K562 (cell line): ENCODE results near the gene PCDHB2. TPM values are rescaled to one million over a fixed set of nuclear protein-coding genes. Genes with fewer than 3 reads are reported as not detected.
"Not testable (repeated sequence)": the region's sequence is repeated elsewhere in the genome, so short reads cannot be mapped to it uniquely, and the experiment has no call there.

ENCODE experiments used
- ATAC-seq: fragments of 200-7000 bp; cut with Tn5 transposase; 3 replicates; pipeline ENCODE4 v1.9.1; 2020; ENCODE audit warnings: moderate library complexity
- BruUV-seq: library from RNA; stranded (reverse); fragments of 400-500 nt; replicated peaks from 2 replicates; lab custom pipeline; 2021; lab: Mats Ljungman, UMichigan
- CTCF ChIA-PET: fragments of 300-600 bp; formaldehyde crosslinking; extraction: SDS; loops from one replicate; lab custom pipeline; 2021; ENCODE audit warnings: low intra/inter-chr PET ratio; lab: Yijun Ruan, JAX
- POLR2A ChIA-PET: fragments of 300-600, 350-650 bp; sonication (Branson Sonifier 250); formaldehyde crosslinking; extraction: SDS; loops from one replicate; lab custom pipeline; 2021; ENCODE audit warnings: antibody characterized with exemption, inconsistent platforms; lab: Yijun Ruan, JAX
- DNase-seq, 4 experiments: peaks; one replicate each; pipeline versions ENCODE4 v3.0.0 to v3.0.0-alpha.2; 2011 to 2018; ENCODE audit warnings: low spot score in 3 of 4, mixed read lengths in 3 of 4; ENCODE audit errors: extremely low read depth in 1 of 4
- FAIRE-seq: peaks from 2 replicates; lab custom pipeline; 2011; peaks lifted over from hg19 to GRCh38; lab: Jason Lieb, UNC
- H2AFZ ChIP-seq: 2 replicates; pipeline ENCODE4 v1.6.0; 2011; ENCODE audit warnings: low read depth, low read length, control low read depth, inconsistent platforms
- H3K27ac ChIP-seq: fragments of 200-600 bp; 3 replicates; pipeline ENCODE4 v1.8.0; 2011; ENCODE audit warnings: low read depth, mild to moderate bottlenecking, control low read depth, inconsistent platforms, low read length, moderate library complexity, mixed read lengths; ENCODE audit errors: extremely low read depth
- H3K27me3 ChIP-seq, 2 experiments: fragments of 300-600 bp in 1 of 2; 2 replicates in 1 of 2; 3 replicates in 1 of 2; pipeline versions ENCODE4 v1.6.0 to v1.8.0; 2011; ENCODE audit warnings: inconsistent platforms in 2 of 2, low read length in 2 of 2, mild to moderate bottlenecking in 1 of 2, mixed read lengths in 1 of 2, moderate library complexity in 1 of 2; ENCODE audit not compliant: control insufficient read depth in 2 of 2, insufficient read depth in 2 of 2
- H3K36me3 ChIP-seq: fragments of 300-600 bp; 3 replicates; pipeline ENCODE4 v1.8.0; 2011; ENCODE audit warnings: mild to moderate bottlenecking, low read length, inconsistent platforms; ENCODE audit not compliant: control insufficient read depth, insufficient read depth
- H3K4me1 ChIP-seq, 2 experiments: fragments of 200-600 bp in 1 of 2; replicated peaks in 1 of 2; 2 replicates in 1 of 2; 3 replicates in 1 of 2; pipeline versions ENCODE4 v1.5.1 to v1.8.0; 2011; ENCODE audit warnings: inconsistent platforms in 2 of 2, low read length in 2 of 2, mild to moderate bottlenecking in 1 of 2, mixed read lengths in 1 of 2, moderate library complexity in 1 of 2; ENCODE audit not compliant: control insufficient read depth in 2 of 2, insufficient read depth in 2 of 2
- H3K4me2 ChIP-seq: 2 replicates; pipeline ENCODE4 v1.6.1; 2011; ENCODE audit warnings: low read length, control low read depth, inconsistent platforms, mixed read lengths; ENCODE audit not compliant: insufficient read depth
- H3K4me3 ChIP-seq: fragments of 200-600 bp; sonication (generic), shearing (Covaris generic); 2 replicates; pipeline ENCODE4 v1.5.1; 2016; ENCODE audit warnings: control low read depth, inconsistent platforms
- H3K79me2 ChIP-seq: fragments of 200-600 bp; 3 replicates; pipeline ENCODE4 v1.8.0; 2011; ENCODE audit warnings: low read length, inconsistent platforms; ENCODE audit not compliant: control insufficient read depth, insufficient read depth
- H3K9ac ChIP-seq, 2 experiments: 2 replicates each; pipeline versions ENCODE4 v1.6.0 to v1.6.1; 2011; ENCODE audit warnings: low read depth in 2 of 2, low read length in 2 of 2, control low read depth in 1 of 2, inconsistent platforms in 1 of 2, mild to moderate bottlenecking in 1 of 2, mixed read lengths in 1 of 2; ENCODE audit not compliant: insufficient read depth in 1 of 2
- H3K9me1 ChIP-seq: one replicate; pipeline ENCODE4 v1.6.0; 2011; ENCODE audit warnings: inconsistent platforms, mild to moderate bottlenecking, low read length, moderate library complexity; ENCODE audit not compliant: control insufficient read depth, insufficient read depth
- H3K9me3 ChIP-seq: replicated peaks from 2 replicates; pipeline ENCODE4 v1.5.1; 2011; ENCODE audit warnings: low read depth, low read length, inconsistent platforms; ENCODE audit not compliant: control insufficient read depth, insufficient read depth
- H4K20me1 ChIP-seq: replicated peaks from 2 replicates; pipeline ENCODE4 v1.6.1; 2011; ENCODE audit warnings: low read length, inconsistent platforms, mixed read lengths; ENCODE audit not compliant: control insufficient read depth, insufficient read depth
- E2F3 ChIP-seq: fragments of 250-450 bp; sonication (Bioruptor Pico); IDR thresholded peaks from 2 replicates; pipeline ENCODE4 v1.4.0; 2020; ENCODE audit warnings: mild to moderate bottlenecking
- E2F4 ChIP-seq: sonication (generic); formaldehyde crosslinking; IDR thresholded peaks from 2 replicates; pipeline ENCODE4 v1.8.0; 2022; ENCODE audit warnings: mild to moderate bottlenecking, low read depth, missing genetic modification reagents
- ILK ChIP-seq: fragments of 450-650 bp; IDR thresholded peaks from 2 replicates; pipeline ENCODE4 v1.6.1; 2016; ENCODE audit warnings: missing genetic modification characterization, low read depth, mild to moderate bottlenecking, missing compliant biosample characterization, moderate library complexity, borderline replicate concordance
- KLF6 ChIP-seq: fragments of 250-450 bp; sonication (Bioruptor Pico); IDR thresholded peaks from 2 replicates; pipeline ENCODE4 v1.4.0; 2020; ENCODE audit warnings: mild to moderate bottlenecking, moderate library complexity, borderline replicate concordance
- MYBL2 ChIP-seq, 2 experiments: fragments of 450-650 bp in 1 of 2; sonication (generic) in 1 of 2; formaldehyde crosslinking in 1 of 2; IDR thresholded peaks; 2 replicates each; pipeline versions ENCODE4 v1.6.1 to v1.8.1; 2017 to 2022; ENCODE audit warnings: borderline replicate concordance in 1 of 2, inconsistent platforms in 1 of 2, low read depth in 1 of 2, mild to moderate bottlenecking in 1 of 2, missing genetic modification reagents in 1 of 2, moderate library complexity in 1 of 2
- NR2C1 ChIP-seq, 2 experiments: fragments of 450-650 bp; IDR thresholded peaks; 2 replicates each; pipeline ENCODE4 v1.6.1; 2017; ENCODE audit warnings: mild to moderate bottlenecking in 2 of 2, antibody characterized with exemption in 1 of 2, inconsistent platforms in 1 of 2, missing compliant biosample characterization in 1 of 2, missing genetic modification characterization in 1 of 2
- TCF3 ChIP-seq: sonication (generic); formaldehyde crosslinking; IDR thresholded peaks from 2 replicates; pipeline ENCODE4 v1.4.0; 2020; ENCODE audit warnings: mild to moderate bottlenecking, missing genetic modification reagents
- ZNF740 ChIP-seq, 3 experiments: fragments of 200-800 bp in 1 of 3; sonication (Bioruptor generic) in 1 of 3; sonication (generic) in 1 of 3; formaldehyde crosslinking in 1 of 3; IDR thresholded peaks; 2 replicates each; pipeline versions ENCODE4 v1.6.1 to v1.8.0; 2016 to 2022; ENCODE audit warnings: mild to moderate bottlenecking in 2 of 3, missing compliant biosample characterization in 2 of 3, missing genetic modification characterization in 2 of 3, missing genetic modification reagents in 1 of 3
- WGBS: fragments of 100-300 bp; shearing (Covaris generic); methylation state at CpG from one replicate; pipeline ENCODE4 v1.1.6; 2016; ENCODE audit warnings: low coverage, mixed read lengths; ENCODE audit not compliant: insufficient coverage; ENCODE audit errors: missing lambda C conversion rate; 5-methylcytosine and 5-hydroxymethylcytosine counted together
- in situ Hi-C: fragments of 300-500 bp; cut with MboI; formaldehyde crosslinking; loops from 4 replicates; pipeline ENCODE4 v1.15.0; 2018; ENCODE audit warnings: inconsistent platforms, mixed read lengths
- intact Hi-C: fragments of 100-400 bp; cut with micrococcal nuclease; formaldehyde crosslinking; loops from 2 replicates; pipeline ENCODE4 v1.14.2; 2022
- polyA plus RNA-seq, 8 experiments: library from polyadenylated mRNA; depleted of rRNA in 4 of 8; stranded (reverse) in 5 of 8; unstranded in 3 of 8; fragments of >200 nt; fragmentation: Nextera tagmentation in 2 of 8; fragmentation: Illumina TruSeq in 1 of 8; extraction: Ambion mirVana in 2 of 8; extraction: Trizol in 1 of 8; gene quantifications; 2 replicates each; pipeline versions ENCODE4 v1.2.1 to v1.2.3, GENCODE V29; 2011 to 2014; ENCODE audit warnings: inconsistent platforms in 1 of 8, missing spikeins in 1 of 8
- total RNA-seq, 7 experiments: library from RNA; depleted of rRNA in 6 of 7; stranded (reverse); fragments of >200 nt in 6 of 7; fragmentation: Illumina TruSeq in 2 of 7; extraction: Trizol in 2 of 7; gene quantifications; 2 replicates each; pipeline versions ENCODE4 v1.2.1 to v1.2.3, GENCODE V29; 2011 to 2021; ENCODE audit warnings: low replicate concordance in 1 of 7

Gene PCDHB2
- total and polyA plus RNA-seq, 9 of the 15 experiments (the other 6 are each of a cell fraction or from before 2014, with no cell fraction given): 0.10 to 0.22 (median 0.17) TPM; not detected in 5

GRCh38 chr5:141101059-141101458, 6.6 kb downstream of the PCDHB2 start:
- Histone ChIP-seq H2AFZ (no peak overlapping the region), H3K4me1 (no peaks in the 10 kb centered on the region), H3K4me2 (no peak overlapping the region), H3K4me3 (no peak overlapping the region), H3K9ac (no peak overlapping the region), H3K36me3 (no peaks in the 10 kb centered on the region), H3K27me3 (no peaks in the 10 kb centered on the region), H4K20me1 (no peaks in the 10 kb centered on the region), H3K27ac (no peak overlapping the region), H3K79me2 (no peaks in the 10 kb centered on the region), H3K9me3 (no peaks in the 10 kb centered on the region), H3K9me1 (no peaks in the 10 kb centered on the region)
- ATAC-seq (no peak), DNase-seq (no peak), FAIRE-seq (no peak)
- TF ChIP-seq NR2C1 (IDR thresholded peaks at IDR 0.05) (no peak), NR2C1 (tag; IDR thresholded peaks at IDR 0.05) (no peak), TCF3 (CRISPR knock-in tag) (no peak), ZNF740 (CRISPR knock-in tag; IDR thresholded peaks at IDR 0.05) (no peak), ZNF740 (tag; IDR thresholded peaks at IDR 0.05) (no peak), MYBL2 (IDR thresholded peaks at IDR 0.05; ENCODE audit: low read depth) (no peak), MYBL2 (CRISPR knock-in tag; IDR thresholded peaks at IDR 0.05; ENCODE audit: borderline replicate concordance) (no peak), ILK (tag) (no peak), E2F4 (no peak), KLF6 (CRISPR knock-in tag) (no peak), E2F3 (CRISPR knock-in tag) (no peak)
- intact Hi-C loops (no loop called here), in situ Hi-C loops (no loop called here)
- 17% methylated on average over 20 of the region's 20 CpGs for WGBS
- no TSS peak for BruUV-seq
- POLR2A ChIA-PET: interaction anchor here (0.6 to 0.7 kb wide), 2 partner anchors 15 to 263 kb away, joined by 3 to 4 read pairs; no protein-coding TSS in a partner anchor
- CTCF ChIA-PET: no interaction called here

- FAIRE-seq, intact Hi-C loops, in situ Hi-C loops, H3K9me3 ChIP-seq, H3K36me3 ChIP-seq, H2AFZ ChIP-seq, DNase-seq, H3K27ac ChIP-seq, H3K27me3 ChIP-seq, H3K9ac ChIP-seq, POLR2A ChIA-PET, H3K9me1 ChIP-seq, H4K20me1 ChIP-seq, H3K79me2 ChIP-seq, CTCF ChIA-PET, H3K4me2 ChIP-seq, BruUV-seq, H3K4me3 ChIP-seq, H3K4me1 ChIP-seq, ATAC-seq: not testable (repeated sequence)
- WGBS: 2% methylated on average over 11 of the region's 39 CpGs
These were observed 7.7 kb downstream of the PCDHB2 start for GRCh38 chr5:141102070-141102469.
